GM23248 (cell line): ENCODE data around the gene CLSTN2.

Experiments
- EZH2 ChIP-seq: fragments of 200-600 bp; sonication (generic); IDR thresholded peaks from 2 replicates; pipeline ENCODE4 v1.6.1; 2018; ENCODE audit warnings: antibody characterized with exemption, mild to moderate bottlenecking; ENCODE audit not compliant: insufficient read depth, poor library complexity, severe bottlenecking
- EZH2phosphoT487 ChIP-seq: fragments of 200-600 bp; sonication (generic); IDR thresholded peaks from 2 replicates; pipeline ENCODE4 v1.6.1; 2018; ENCODE audit warnings: antibody characterized with exemption, moderate library complexity, mild to moderate bottlenecking, low read depth; ENCODE audit not compliant: insufficient read depth

DNA sequence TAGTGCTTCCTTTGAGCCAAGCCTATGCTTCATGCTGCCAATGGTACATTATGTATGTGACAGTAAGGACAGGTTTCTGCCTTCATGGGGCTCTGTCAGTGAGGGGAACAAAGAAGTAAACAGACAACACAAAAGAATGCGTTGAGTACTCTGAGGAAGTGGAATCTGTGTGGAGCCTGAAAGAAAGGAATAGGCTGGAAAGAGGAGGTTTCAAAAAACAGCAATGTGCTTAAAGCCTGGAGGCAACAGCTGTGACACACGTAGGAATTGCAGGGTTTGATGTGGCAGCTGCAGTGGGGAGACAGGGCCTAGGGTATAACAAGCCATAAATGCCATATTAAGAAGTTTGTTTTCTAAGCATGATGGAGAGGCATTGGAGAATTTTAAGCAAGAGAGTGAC lies 316.7 kb downstream of the CLSTN2 start:
- TF ChIP-seq EZH2phosphoT487: no peak
- TF ChIP-seq EZH2: no peak
